ENCODE results near the gene DPEP2.

DPEP2 gene

GRCh38 chr16:67953641-67954375, 45.5 kb downstream of the DPEP2 start:
- TF ChIP-seq NFIC (IDR thresholded peaks at IDR 0.05) (no peak), ZBTB7A (IDR thresholded peaks at IDR 0.05; ENCODE audit: low read depth) (no peak), EGR1 (IDR thresholded peaks at IDR 0.05) (no peak), FOXM1 (IDR thresholded peaks at IDR 0.05; ENCODE audit: borderline replicate concordance, low read depth) (no peak), RAD21 (IDR thresholded peaks at IDR 0.05; ENCODE audit: low read depth) (no peak), CEBPB (IDR thresholded peaks at IDR 0.05) (no peak), EP300 (IDR thresholded peaks at IDR 0.05; ENCODE audit: borderline replicate concordance) (no peak), TEAD4 (IDR thresholded peaks at IDR 0.05) (no peak), TAF1 (IDR thresholded peaks at IDR 0.05; ENCODE audit: low read depth) (no peak), REST (IDR thresholded peaks at IDR 0.05; ENCODE audit: low read depth) (no peak), MAX (IDR thresholded peaks at IDR 0.05) (no peak), CREB1 (IDR thresholded peaks at IDR 0.05; ENCODE audit: low read depth) (no peak), TCF12 (IDR thresholded peaks at IDR 0.05; ENCODE audit: low read depth) (no peak)
- TF ChIP-seq, protein P1, sequence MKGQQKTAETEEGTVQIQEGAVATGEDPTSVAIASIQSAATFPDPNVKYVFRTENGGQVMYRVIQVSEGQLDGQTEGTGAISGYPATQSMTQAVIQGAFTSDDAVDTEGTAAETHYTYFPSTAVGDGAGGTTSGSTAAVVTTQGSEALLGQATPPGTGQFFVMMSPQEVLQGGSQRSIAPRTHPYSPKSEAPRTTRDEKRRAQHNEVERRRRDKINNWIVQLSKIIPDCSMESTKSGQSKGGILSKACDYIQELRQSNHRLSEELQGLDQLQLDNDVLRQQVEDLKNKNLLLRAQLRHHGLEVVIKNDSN (IDR thresholded peaks at IDR 0.05), result no peak

- no peak for TF ChIP-seq TCF12 (IDR thresholded peaks at IDR 0.05; ENCODE audit: low read depth)
Measured at GRCh38 chr16:67951485-67951884, 47.8 kb downstream of the DPEP2 start.

DNA sequence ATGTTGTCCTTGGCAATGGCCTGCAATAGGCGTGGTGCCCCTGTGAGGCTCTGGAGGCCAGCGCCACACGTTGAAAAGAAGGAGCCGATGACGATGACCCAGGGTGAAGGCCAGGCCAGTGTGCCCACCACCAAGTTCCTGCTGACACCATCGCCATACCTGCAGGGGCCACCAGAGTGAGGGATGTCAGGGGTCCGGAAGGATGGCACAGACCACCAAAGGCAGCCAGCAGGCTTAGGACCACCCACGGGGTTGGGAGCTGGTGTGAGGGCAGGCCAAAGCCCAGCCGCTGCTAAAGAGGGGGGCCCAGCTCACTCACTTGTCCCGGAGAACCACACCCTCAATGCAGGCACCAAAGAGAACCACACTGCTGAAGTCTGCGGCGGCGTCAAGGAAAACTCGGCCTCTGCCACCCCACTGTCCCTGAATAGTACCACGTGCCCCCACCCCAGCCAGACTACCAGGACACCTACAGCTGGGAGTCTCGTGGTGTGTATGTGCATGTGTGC, 48.9 kb downstream of the DPEP2 start:
- TF ChIP-seq, protein P1 (IDR thresholded peaks at IDR 0.05), result no peak
- no peak for TF ChIP-seq CREB1 (IDR thresholded peaks at IDR 0.05; ENCODE audit: low read depth)
- TF ChIP-seq FOXM1 (IDR thresholded peaks at IDR 0.05; ENCODE audit: borderline replicate concordance, low read depth), result no peak
- no peak for TF ChIP-seq ZBTB7A (IDR thresholded peaks at IDR 0.05; ENCODE audit: low read depth)
- TF ChIP-seq EGR1 (IDR thresholded peaks at IDR 0.05), result no peak
- TF ChIP-seq NFIC (IDR thresholded peaks at IDR 0.05), result no peak
- TF ChIP-seq TEAD4 (IDR thresholded peaks at IDR 0.05), result no peak
- no peak for TF ChIP-seq EP300 (IDR thresholded peaks at IDR 0.05; ENCODE audit: borderline replicate concordance)
- TF ChIP-seq TCF12 (IDR thresholded peaks at IDR 0.05; ENCODE audit: low read depth), result no peak
- no peak for TF ChIP-seq YY1 (IDR thresholded peaks at IDR 0.05; ENCODE audit: low read depth)
- no peak for TF ChIP-seq TAF1 (IDR thresholded peaks at IDR 0.05; ENCODE audit: low read depth)
- TF ChIP-seq CEBPB (IDR thresholded peaks at IDR 0.05), result no peak
- TF ChIP-seq MAX (IDR thresholded peaks at IDR 0.05), result no peak
- no peak for TF ChIP-seq RAD21 (IDR thresholded peaks at IDR 0.05; ENCODE audit: low read depth)
- no peak for TF ChIP-seq REST (IDR thresholded peaks at IDR 0.05; ENCODE audit: low read depth)

GRCh38 chr16:67949645-67950044, 49.6 kb downstream of the DPEP2 start:
- no peak for TF ChIP-seq YY1 (IDR thresholded peaks at IDR 0.05; ENCODE audit: low read depth)
- no peak for TF ChIP-seq RAD21 (IDR thresholded peaks at IDR 0.05; ENCODE audit: low read depth)
- TF ChIP-seq, protein P1 (IDR thresholded peaks at IDR 0.05), result no peak
- TF ChIP-seq TAF1 (IDR thresholded peaks at IDR 0.05; ENCODE audit: low read depth), result no peak
- no peak for TF ChIP-seq FOXM1 (IDR thresholded peaks at IDR 0.05; ENCODE audit: borderline replicate concordance, low read depth)
- TF ChIP-seq REST (IDR thresholded peaks at IDR 0.05; ENCODE audit: low read depth), result no peak
- TF ChIP-seq EGR1 (IDR thresholded peaks at IDR 0.05), result no peak
- no peak for TF ChIP-seq CEBPB (IDR thresholded peaks at IDR 0.05)
- no peak for TF ChIP-seq CREB1 (IDR thresholded peaks at IDR 0.05; ENCODE audit: low read depth)
- TF ChIP-seq TEAD4 (IDR thresholded peaks at IDR 0.05), result no peak
- no peak for TF ChIP-seq MAX (IDR thresholded peaks at IDR 0.05)
- TF ChIP-seq TCF12 (IDR thresholded peaks at IDR 0.05; ENCODE audit: low read depth), result no peak
- no peak for TF ChIP-seq EP300 (IDR thresholded peaks at IDR 0.05; ENCODE audit: borderline replicate concordance)
- TF ChIP-seq NFIC (IDR thresholded peaks at IDR 0.05), result no peak
- TF ChIP-seq ZBTB7A (IDR thresholded peaks at IDR 0.05; ENCODE audit: low read depth), result no peak

Data from Ishikawa (cell line).